HG03565 (cell line): ENCODE measurements around the gene MARVELD1.

Experiments
- ATAC-seq: cut with Tn5 transposase; IDR thresholded peaks from one replicate; pipeline ENCODE4 v1.9.1; 2021; ENCODE audit warnings: mild to moderate bottlenecking, moderate library complexity; ENCODE audit not compliant: unreplicated experiment

Gene MARVELD1

GRCh38 chr10:97719602-97720001 is 6.1 kb downstream of the MARVELD1 start:
- ATAC-seq = no peak

- no peak for ATAC-seq
These were observed 8.6 kb downstream of the MARVELD1 start for GRCh38 chr10:97721871-97722780.

GRCh38 chr10:97723001-97723400 is 9.5 kb downstream of the MARVELD1 start:
- no peak for ATAC-seq

GRCh38 chr10:97724341-97724941 is 10.9 kb downstream of the MARVELD1 start:
- ATAC-seq = no peak

GRCh38 chr10:97726636-97727178 is 13.2 kb downstream of the MARVELD1 start:
- ATAC-seq = no peak

- no peak for ATAC-seq
These were observed 15.5 kb downstream of the MARVELD1 start for GRCh38 chr10:97729014-97729413.

GRCh38 chr10:97731346-97732051 is 18.0 kb downstream of the MARVELD1 start:
- no peak for ATAC-seq

GRCh38 chr10:97732052-97732359 is 18.5 kb downstream of the MARVELD1 start:
- ATAC-seq = no peak

- no peak for ATAC-seq
These were observed 19.7 kb downstream of the MARVELD1 start for GRCh38 chr10:97733256-97733655.

GRCh38 chr10:97734021-97734420 is 20.5 kb downstream of the MARVELD1 start:
- no peak for ATAC-seq

GRCh38 chr10:97736403-97736901 is 22.9 kb downstream of the MARVELD1 start:
- peak; percentile 8 for ATAC-seq

GRCh38 chr10:97736902-97737769 is 23.6 kb downstream of the MARVELD1 start, which contains the start of gene ZFYVE27:
TSS of gene ZFYVE27 (plus strand) at chr10:97737128. CDS start at chr10:97738478, 1,350 bp downstream.
- ATAC-seq = peak; percentile 84

GRCh38 chr10:97737770-97738265 is 24.3 kb downstream of the MARVELD1 start:
- peak; percentile 19 for ATAC-seq

- ATAC-seq = no peak
These were observed 25.1 kb downstream of the MARVELD1 start for GRCh38 chr10:97738616-97739015.

- no peak for ATAC-seq
These were observed 27.1 kb downstream of the MARVELD1 start for GRCh38 chr10:97740613-97741012.

- ATAC-seq = no peak
These were observed 29.8 kb downstream of the MARVELD1 start for GRCh38 chr10:97743169-97743943.

GRCh38 chr10:97744405-97745035 is 31.0 kb downstream of the MARVELD1 start:
- no peak for ATAC-seq

GRCh38 chr10:97747573-97747972 is 34.0 kb downstream of the MARVELD1 start:
- ATAC-seq = no peak

- ATAC-seq = no peak
These were observed 34.6 kb downstream of the MARVELD1 start for GRCh38 chr10:97748116-97748515.
